ENCODE data around the gene PAWR.

DNA sequence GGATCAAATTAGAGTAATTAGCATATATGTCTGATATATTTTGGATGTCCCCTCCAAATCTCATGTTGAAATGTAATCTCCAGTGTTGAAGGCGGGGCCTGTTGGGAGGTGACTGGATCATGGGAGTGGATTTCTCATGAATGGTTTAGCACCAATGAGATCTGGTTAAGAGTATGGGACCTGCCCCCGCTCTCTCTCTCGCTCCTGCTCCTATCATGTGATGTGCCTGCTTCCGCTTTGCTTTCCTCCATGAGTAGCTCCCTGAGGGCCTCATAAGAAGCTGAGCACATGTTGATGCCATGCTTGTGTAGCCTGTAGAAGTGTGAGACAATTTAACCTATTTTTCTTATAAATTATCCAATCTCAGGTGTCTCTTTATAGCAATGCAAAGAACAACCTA, 73.1 kb downstream of the PAWR start:
- TF ChIP-seq TAF1 (IDR thresholded peaks at IDR 0.05; ENCODE audit: borderline replicate concordance, low read depth, low read length): no peak
- TF ChIP-seq, protein P1, sequence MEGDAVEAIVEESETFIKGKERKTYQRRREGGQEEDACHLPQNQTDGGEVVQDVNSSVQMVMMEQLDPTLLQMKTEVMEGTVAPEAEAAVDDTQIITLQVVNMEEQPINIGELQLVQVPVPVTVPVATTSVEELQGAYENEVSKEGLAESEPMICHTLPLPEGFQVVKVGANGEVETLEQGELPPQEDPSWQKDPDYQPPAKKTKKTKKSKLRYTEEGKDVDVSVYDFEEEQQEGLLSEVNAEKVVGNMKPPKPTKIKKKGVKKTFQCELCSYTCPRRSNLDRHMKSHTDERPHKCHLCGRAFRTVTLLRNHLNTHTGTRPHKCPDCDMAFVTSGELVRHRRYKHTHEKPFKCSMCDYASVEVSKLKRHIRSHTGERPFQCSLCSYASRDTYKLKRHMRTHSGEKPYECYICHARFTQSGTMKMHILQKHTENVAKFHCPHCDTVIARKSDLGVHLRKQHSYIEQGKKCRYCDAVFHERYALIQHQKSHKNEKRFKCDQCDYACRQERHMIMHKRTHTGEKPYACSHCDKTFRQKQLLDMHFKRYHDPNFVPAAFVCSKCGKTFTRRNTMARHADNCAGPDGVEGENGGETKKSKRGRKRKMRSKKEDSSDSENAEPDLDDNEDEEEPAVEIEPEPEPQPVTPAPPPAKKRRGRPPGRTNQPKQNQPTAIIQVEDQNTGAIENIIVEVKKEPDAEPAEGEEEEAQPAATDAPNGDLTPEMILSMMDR (IDR thresholded peaks at IDR 0.05 in 2 of 3, conservative IDR thresholded peaks at IDR 0.05 in 1 of 3; ENCODE audit: control insufficient read depth in 2 of 3, extremely low read depth in 1 of 3, insufficient read depth in 1 of 3, low read depth in 3 of 3, low read length in 3 of 3): no peak
- TF ChIP-seq BHLHE40 (IDR thresholded peaks at IDR 0.05; ENCODE audit: borderline replicate concordance in 1 of 2, low read depth in 2 of 2, low read length in 1 of 2): no peak
- TF ChIP-seq, protein P2, sequence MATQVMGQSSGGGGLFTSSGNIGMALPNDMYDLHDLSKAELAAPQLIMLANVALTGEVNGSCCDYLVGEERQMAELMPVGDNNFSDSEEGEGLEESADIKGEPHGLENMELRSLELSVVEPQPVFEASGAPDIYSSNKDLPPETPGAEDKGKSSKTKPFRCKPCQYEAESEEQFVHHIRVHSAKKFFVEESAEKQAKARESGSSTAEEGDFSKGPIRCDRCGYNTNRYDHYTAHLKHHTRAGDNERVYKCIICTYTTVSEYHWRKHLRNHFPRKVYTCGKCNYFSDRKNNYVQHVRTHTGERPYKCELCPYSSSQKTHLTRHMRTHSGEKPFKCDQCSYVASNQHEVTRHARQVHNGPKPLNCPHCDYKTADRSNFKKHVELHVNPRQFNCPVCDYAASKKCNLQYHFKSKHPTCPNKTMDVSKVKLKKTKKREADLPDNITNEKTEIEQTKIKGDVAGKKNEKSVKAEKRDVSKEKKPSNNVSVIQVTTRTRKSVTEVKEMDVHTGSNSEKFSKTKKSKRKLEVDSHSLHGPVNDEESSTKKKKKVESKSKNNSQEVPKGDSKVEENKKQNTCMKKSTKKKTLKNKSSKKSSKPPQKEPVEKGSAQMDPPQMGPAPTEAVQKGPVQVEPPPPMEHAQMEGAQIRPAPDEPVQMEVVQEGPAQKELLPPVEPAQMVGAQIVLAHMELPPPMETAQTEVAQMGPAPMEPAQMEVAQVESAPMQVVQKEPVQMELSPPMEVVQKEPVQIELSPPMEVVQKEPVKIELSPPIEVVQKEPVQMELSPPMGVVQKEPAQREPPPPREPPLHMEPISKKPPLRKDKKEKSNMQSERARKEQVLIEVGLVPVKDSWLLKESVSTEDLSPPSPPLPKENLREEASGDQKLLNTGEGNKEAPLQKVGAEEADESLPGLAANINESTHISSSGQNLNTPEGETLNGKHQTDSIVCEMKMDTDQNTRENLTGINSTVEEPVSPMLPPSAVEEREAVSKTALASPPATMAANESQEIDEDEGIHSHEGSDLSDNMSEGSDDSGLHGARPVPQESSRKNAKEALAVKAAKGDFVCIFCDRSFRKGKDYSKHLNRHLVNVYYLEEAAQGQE (IDR thresholded peaks at IDR 0.05; ENCODE audit: low read depth, low read length): no peak
- no peak for TF ChIP-seq FOXM1 (IDR thresholded peaks at IDR 0.05; ENCODE audit: low read depth, low read length)
